Measurements from ENCODE around the gene ZNF512B. TPM values are rescaled to one million over a fixed set of nuclear protein-coding genes. Genes with fewer than 3 reads are reported as not detected.
A peak's percentile ranks its signal among the peaks of the same experiment; 100 is the strongest.

ZNF512B gene
- total and polyA plus RNA-seq, 5 experiments from 2014 or later = 0.57 to 19.4 (median 1.5) TPM

GRCh38 chr20:63968136-63968927 lies 1.4 kb downstream of the ZNF512B start:
- Mint-ChIP-seq H3K9me3 (peaks cover 0 to 6% (median 0%) of the 10 kb centered on the region in 9 donors), H3K4me3 (peak overlapping the region; percentile 76 to 91 (median 84)), H3K36me3 (peaks cover 0 to 6% (median 0%) of the 10 kb centered on the region in 3 donors), H3K27me3 (no peaks in the 10 kb centered on the region), H3K27ac (peak overlapping the region; percentile 71 to 92 (median 88)), H3K4me1 (peaks cover 13 to 27% (median 20%) of the 10 kb centered on the region in 4 donors)
- ATAC-seq (peak in 1 of 2 donors; percentile 40), DNase-seq (peak in 1 of 10 donors; percentile 60)
- POLR2A ChIA-PET = interaction anchor here (0.5 to 2.2 kb wide), 10 partner anchors 9 to 131 kb away, joined by 3 to 9 read pairs (median 4); partner anchors contain the start of genes DNAJC5, SAMD10 and UCKL1

DNA sequence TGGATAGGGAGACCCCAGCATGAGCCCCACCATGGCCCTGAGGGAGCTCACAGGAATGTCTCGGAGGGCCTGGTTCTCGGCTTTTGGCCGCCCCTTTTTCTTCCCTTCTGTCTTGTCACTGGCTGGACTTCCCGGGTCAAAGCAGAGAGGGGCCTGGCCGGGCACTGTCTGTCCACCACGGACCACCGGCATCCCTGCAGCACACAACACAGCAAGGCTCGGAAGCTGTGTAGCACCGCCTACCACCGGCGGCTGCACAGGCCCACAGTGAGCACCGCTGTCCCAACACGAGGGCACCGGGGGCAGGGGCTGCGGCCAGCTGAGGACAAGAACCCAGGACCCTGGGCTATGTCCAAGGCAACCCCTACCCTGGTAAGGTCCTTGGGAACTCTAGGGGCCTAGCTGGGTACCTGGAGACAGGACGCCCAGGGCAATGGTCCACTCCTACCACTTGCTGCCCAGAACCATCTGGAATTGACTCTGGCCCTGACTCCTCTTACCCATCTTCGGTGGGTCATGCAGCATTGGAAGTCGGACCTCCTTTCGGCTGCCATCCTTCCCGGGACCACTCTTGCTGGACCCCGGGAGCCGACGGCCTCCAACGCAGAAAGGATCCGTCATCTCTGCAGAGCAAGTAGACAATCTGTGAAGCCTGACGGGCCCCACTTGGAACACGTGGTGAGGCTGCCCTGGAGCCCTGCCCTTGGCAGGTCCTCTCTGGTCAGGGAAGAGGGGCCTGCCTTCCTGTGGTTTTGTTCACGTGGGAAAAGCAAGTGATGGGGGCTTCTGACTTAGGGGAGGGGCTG lies 2.2 kb downstream of the ZNF512B start:
- peaks cover 0 to 5% (median 0%) of the 10 kb centered on the region in 3 donors for H3K36me3 Mint-ChIP-seq
- POLR2A ChIA-PET = interaction anchor here (0.5 to 2.2 kb wide), 7 partner anchors 9 to 132 kb away, joined by 3 to 9 read pairs (median 4); partner anchors contain the start of genes SAMD10 and UCKL1
- peaks cover 0 to 6% (median 0%) of the 10 kb centered on the region in 9 donors for H3K9me3 Mint-ChIP-seq
- DNase-seq = peak in 1 of 10 donors; percentile 57
- peak overlapping the region in 5 of 10 donors; percentile 30 to 88 (median 84) for H3K4me3 Mint-ChIP-seq
- peak overlapping the region in 4 of 10 donors; percentile 41 to 92 (median 79) for H3K27ac Mint-ChIP-seq
- H3K27me3 Mint-ChIP-seq = no peaks in the 10 kb centered on the region
- H3K4me1 Mint-ChIP-seq = peaks cover 10 to 22% (median 16%) of the 10 kb centered on the region in 4 donors
- ATAC-seq = no peak

- Mint-ChIP-seq H3K4me1 (peaks cover 10 to 17% (median 14%) of the 10 kb centered on the region in 4 donors), H3K9me3 (peaks cover 0 to 6% (median 0%) of the 10 kb centered on the region in 9 donors), H3K27me3 (no peaks in the 10 kb centered on the region), H3K36me3 (peaks cover 0 to 9% (median 0%) of the 10 kb centered on the region in 3 donors), H3K27ac (no peak overlapping the region), H3K4me3 (no peak overlapping the region)
- DNase-seq (no peak), ATAC-seq (no peak)
- POLR2A ChIA-PET = interaction anchor here (1.1 to 2.2 kb wide), 3 partner anchors 8 to 13 kb away, joined by 3 to 5 read pairs (median 4); partner anchors contain the start of gene SAMD10
Measured at GRCh38 chr20:63966944-63967322, 2.8 kb downstream of the ZNF512B start.

DNA sequence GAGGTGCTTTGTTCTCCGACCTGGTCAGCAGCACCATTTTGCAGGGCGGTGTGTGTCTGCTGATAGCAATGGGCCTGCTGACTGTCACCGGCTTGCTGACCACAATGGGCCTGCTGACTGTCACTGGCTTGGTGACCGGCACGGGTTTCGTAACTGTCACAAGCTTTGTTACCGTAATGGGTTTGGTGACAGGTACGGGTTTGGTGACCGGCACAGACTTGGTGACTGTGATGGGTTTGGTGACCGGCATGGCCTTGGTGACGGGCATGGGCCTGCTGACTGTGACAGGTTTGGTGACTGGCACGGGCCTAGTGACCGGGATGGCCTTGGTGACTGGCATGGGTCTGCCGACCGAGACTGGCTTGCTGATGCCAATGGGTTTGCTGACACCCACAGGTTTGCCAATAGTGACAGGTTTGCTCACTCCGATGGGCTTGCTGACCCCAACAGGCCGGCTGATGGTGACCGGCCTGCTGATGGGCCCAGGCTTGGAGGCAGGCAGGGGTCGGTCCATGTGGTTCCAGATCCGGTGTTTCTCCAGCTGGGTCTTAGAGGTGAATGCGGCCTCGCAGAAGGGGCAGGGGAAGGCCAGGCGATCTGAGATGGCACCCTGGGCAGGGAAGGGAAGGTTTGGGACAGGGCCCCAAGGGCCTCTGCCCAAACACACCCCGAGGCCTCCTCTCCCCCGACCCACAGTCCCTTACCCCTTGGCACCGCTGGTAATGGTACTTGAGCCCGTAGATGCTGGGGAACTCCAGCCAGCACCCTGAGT lies 3.4 kb downstream of the ZNF512B start:
- H3K4me3 Mint-ChIP-seq = peak overlapping the region in 1 of 10 donors; percentile 40
- H3K4me1 Mint-ChIP-seq = peaks cover 10 to 17% (median 13%) of the 10 kb centered on the region in 4 donors
- H3K27ac Mint-ChIP-seq = peak overlapping the region in 2 of 10 donors; percentile 43 to 65
- DNase-seq (peak in 1 of 10 donors; percentile 61), ATAC-seq (no peak)
- POLR2A ChIA-PET = interaction anchor here (1.1 to 2.2 kb wide), 2 partner anchors 9 to 14 kb away, joined by 3 to 5 read pairs; partner anchors contain the start of gene SAMD10
- peaks cover 0 to 6% (median 0%) of the 10 kb centered on the region in 9 donors for H3K9me3 Mint-ChIP-seq
- H3K36me3 Mint-ChIP-seq = peaks cover 0 to 13% (median 0%) of the 10 kb centered on the region in 3 donors
- no peaks in the 10 kb centered on the region for H3K27me3 Mint-ChIP-seq

DNA sequence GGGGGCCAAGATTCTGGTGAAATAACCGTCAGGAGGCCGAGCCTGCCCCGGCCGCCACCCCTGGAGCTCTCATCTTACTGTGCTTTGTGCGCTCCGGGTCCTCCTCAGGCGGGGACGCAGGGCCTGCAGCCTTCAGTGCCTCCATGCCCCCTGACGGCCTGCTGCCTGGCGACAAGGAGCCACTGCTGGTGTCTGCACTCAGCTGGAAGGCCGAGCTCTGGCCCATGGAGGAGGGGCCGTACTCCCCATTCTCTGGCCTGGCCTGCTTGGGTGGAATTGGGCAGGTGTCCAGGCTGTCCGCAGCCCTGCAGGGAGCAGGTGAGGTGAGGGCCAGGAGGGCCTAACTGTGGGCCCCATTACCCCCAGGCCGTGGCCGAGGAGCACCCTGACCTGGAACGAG lies 5.3 kb downstream of the ZNF512B start:
- ATAC-seq (no peak), DNase-seq (no peak)
- Mint-ChIP-seq H3K9me3 (peaks cover 0 to 6% (median 0%) of the 10 kb centered on the region in 9 donors), H3K4me1 (peaks cover 10 to 11% (median 11%) of the 10 kb centered on the region in 4 donors), H3K27ac (no peak overlapping the region), H3K27me3 (no peaks in the 10 kb centered on the region), H3K4me3 (no peak overlapping the region), H3K36me3 (peaks cover 0 to 20% (median 2%) of the 10 kb centered on the region in 3 donors)
- POLR2A ChIA-PET = interaction anchor here (1.3 to 1.5 kb wide), 2 partner anchors 9 to 16 kb away, joined by 3 read pairs; partner anchors contain the start of gene PRPF6

GRCh38 chr20:63963784-63964301 lies 5.9 kb downstream of the ZNF512B start:
- peak in 1 of 10 donors; percentile 52 for DNase-seq
- H3K4me1 Mint-ChIP-seq = peaks cover 8 to 9% (median 8%) of the 10 kb centered on the region in 4 donors
- peaks cover 0 to 22% (median 2%) of the 10 kb centered on the region in 3 donors for H3K36me3 Mint-ChIP-seq
- H3K27me3 Mint-ChIP-seq = no peaks in the 10 kb centered on the region
- POLR2A ChIA-PET = interaction anchor here (0.5 to 1.5 kb wide), 3 partner anchors 10 to 43 kb away, joined by 3 read pairs; partner anchors contain the start of gene PRPF6
- no peak overlapping the region for H3K27ac Mint-ChIP-seq
- H3K4me3 Mint-ChIP-seq = peak overlapping the region in 1 of 10 donors; percentile 56
- no peak for ATAC-seq
- H3K9me3 Mint-ChIP-seq = peaks cover 0 to 6% (median 0%) of the 10 kb centered on the region in 9 donors

DNA sequence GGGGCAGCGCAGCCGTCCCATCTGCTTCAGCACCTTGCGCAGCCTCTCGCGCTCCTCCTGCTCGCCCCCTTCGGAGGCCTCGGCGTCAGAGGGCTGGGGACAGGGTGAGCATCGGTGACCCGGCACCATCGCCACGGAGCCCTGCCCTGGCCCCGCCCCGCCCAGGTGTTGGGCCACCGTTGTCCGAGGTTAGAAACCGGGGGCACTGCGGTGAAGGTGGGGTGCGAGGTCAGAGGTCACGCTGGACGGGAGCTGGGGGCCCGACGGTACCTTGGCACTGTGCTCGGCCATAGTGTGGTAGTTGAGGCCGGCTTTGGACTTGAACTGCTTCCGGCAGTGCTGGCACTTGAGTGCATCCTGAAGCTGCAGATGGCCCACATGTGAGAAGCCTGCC lies 6.4 kb downstream of the ZNF512B start:
- POLR2A ChIA-PET = interaction anchor here (0.5 to 1.5 kb wide), 3 partner anchors 10 to 43 kb away, joined by 3 read pairs; partner anchors contain the start of gene PRPF6
- ATAC-seq = no peak
- peak in 1 of 10 donors; percentile 57 for DNase-seq
- Mint-ChIP-seq H3K4me1 (peaks cover 3 to 6% (median 3%) of the 10 kb centered on the region in 4 donors), H3K27ac (no peak overlapping the region), H3K4me3 (peak overlapping the region in 1 of 10 donors; percentile 56), H3K36me3 (peaks cover 0 to 22% (median 2%) of the 10 kb centered on the region in 3 donors), H3K9me3 (peaks cover 0 to 6% (median 0%) of the 10 kb centered on the region in 9 donors), H3K27me3 (no peaks in the 10 kb centered on the region)

GRCh38 chr20:63962426-63963347 lies 7.0 kb downstream of the ZNF512B start:
- ATAC-seq (no peak), DNase-seq (no peak)
- Mint-ChIP-seq H3K36me3 (peaks cover 0 to 22% (median 2%) of the 10 kb centered on the region in 3 donors), H3K9me3 (peaks cover 0 to 6% (median 0%) of the 10 kb centered on the region in 9 donors), H3K27ac (peak overlapping the region in 1 of 10 donors; percentile 24), H3K4me3 (no peak overlapping the region), H3K4me1 (peaks cover 0 to 6% (median 3%) of the 10 kb centered on the region in 4 donors), H3K27me3 (no peaks in the 10 kb centered on the region)
- POLR2A ChIA-PET = interaction anchor here (1.5 kb wide), 1 partner anchor 18 kb away, joined by 3 read pairs; the partner anchor contains the start of gene PRPF6

GRCh38 chr20:63961664-63962425 lies 7.9 kb downstream of the ZNF512B start:
- H3K4me3 Mint-ChIP-seq = no peak overlapping the region
- peak overlapping the region in 1 of 10 donors; percentile 24 for H3K27ac Mint-ChIP-seq
- POLR2A ChIA-PET = interaction anchor here (0.6 to 1.2 kb wide), 3 partner anchors 10 to 105 kb away, joined by 3 to 5 read pairs (median 3); no protein-coding TSS in a partner anchor
- peaks cover 0 to 6% (median 0%) of the 10 kb centered on the region in 9 donors for H3K9me3 Mint-ChIP-seq
- no peak for DNase-seq
- H3K27me3 Mint-ChIP-seq = no peaks in the 10 kb centered on the region
- H3K36me3 Mint-ChIP-seq = peaks cover 0 to 22% (median 2%) of the 10 kb centered on the region in 3 donors
- ATAC-seq = no peak
- peaks cover 3 to 12% (median 7%) of the 10 kb centered on the region in 4 donors for H3K4me1 Mint-ChIP-seq

Measured in naive thymus-derived CD8-positive, alpha-beta T cell (primary cell).